Gastrocnemius medialis (tissue), 4 donors: ENCODE results near the gene CCDC192.

Experiments
- CTCF ChIP-seq, 5 experiments: fragments of 450-650 bp in 3 of 5; fragments of 200-600 bp in 2 of 5; sonication (generic) in 2 of 5; IDR thresholded peaks in 4 of 5; conservative IDR thresholded peaks in 1 of 5; 1 replicate in 4 of 5; 2 replicates in 1 of 5; pipeline ENCODE4 v1.5.1; 2016 to 2019; ENCODE audit warnings: antibody characterized with exemption in 5 of 5, mild to moderate bottlenecking in 3 of 5, moderate library complexity in 3 of 5
- POLR2A ChIP-seq, 2 donors: fragments of 450-650 bp; IDR thresholded peaks; one replicate each; pipeline ENCODE4 v1.6.1; 2017; ENCODE audit warnings: antibody characterized with exemption in 2 of 2, mild to moderate bottlenecking in 2 of 2, moderate library complexity in 2 of 2

GRCh38 chr5:127801751-127802476 is 98.7 kb downstream of the CCDC192 start:
- TF ChIP-seq POLR2A (IDR thresholded peaks at IDR 0.05) (no peak), CTCF (IDR thresholded peaks at IDR 0.05 in 4 of 5, conservative IDR thresholded peaks at IDR 0.05 in 1 of 5) (no peak)
